T-helper 1 cell treated with Interleukin-12 subunit alpha and Interleukin-12 subunit beta and Interleukin-4 antibody, amounts not matched to agents 30 ng/mL and 1 ng/mL, for 36 hours (primary cell): Measurements from ENCODE around the gene HOXD12. TPM values are rescaled to one million over a fixed set of nuclear protein-coding genes. Genes with fewer than 3 reads are reported as not detected.

Experiments used
- intact Hi-C: fragments of 100-400 bp; cut with micrococcal nuclease; formaldehyde crosslinking; loops from one replicate; pipeline ENCODE4 v1.15.1; 2024
- total RNA-seq: library from RNA; stranded (reverse); gene quantifications from 2 replicates; pipeline ENCODE4 v1.2.3, GENCODE V29; 2022

Gene HOXD12
- total RNA-seq, 1 donor from 2014 or later: not detected

DNA sequence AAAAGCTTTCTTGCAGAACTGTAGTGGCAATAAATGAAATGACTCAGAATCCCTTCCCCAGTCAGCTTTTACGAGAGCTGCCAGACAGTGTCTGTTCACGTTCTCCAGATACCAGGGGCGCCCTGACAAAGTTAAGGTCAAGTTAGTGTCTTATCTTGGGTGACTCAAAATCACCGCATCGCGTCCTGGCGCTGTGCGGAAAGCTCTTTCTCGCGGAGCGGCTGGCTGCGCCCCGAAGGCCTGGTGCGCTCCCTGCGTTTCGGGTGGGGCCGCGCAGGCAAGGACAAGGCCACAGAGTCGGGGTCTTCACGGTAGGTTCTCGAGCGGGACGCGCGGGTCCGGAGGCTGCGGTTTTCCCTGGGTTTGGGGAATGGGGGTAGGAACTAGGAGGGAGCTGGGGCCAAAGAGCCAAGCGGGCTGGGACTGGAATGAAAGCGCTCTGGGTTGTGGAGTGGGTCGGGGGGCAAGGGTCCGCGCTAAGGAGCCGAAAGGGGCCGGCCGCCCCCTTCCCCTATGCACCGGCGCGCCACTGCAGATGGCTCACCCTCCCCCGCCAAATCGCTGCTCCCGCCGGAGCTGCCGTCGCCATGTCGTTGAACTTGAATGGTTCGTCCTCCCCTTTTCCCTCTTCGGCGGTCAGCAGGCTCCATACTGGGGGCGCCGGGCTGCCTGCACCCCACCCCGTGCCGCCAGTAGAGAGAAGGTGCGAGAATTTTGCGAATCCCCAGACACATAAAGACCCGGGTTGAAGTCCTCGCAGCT lies 4.9 kb downstream of the HOXD12 start:
- intact Hi-C loops: no loop called here

DNA sequence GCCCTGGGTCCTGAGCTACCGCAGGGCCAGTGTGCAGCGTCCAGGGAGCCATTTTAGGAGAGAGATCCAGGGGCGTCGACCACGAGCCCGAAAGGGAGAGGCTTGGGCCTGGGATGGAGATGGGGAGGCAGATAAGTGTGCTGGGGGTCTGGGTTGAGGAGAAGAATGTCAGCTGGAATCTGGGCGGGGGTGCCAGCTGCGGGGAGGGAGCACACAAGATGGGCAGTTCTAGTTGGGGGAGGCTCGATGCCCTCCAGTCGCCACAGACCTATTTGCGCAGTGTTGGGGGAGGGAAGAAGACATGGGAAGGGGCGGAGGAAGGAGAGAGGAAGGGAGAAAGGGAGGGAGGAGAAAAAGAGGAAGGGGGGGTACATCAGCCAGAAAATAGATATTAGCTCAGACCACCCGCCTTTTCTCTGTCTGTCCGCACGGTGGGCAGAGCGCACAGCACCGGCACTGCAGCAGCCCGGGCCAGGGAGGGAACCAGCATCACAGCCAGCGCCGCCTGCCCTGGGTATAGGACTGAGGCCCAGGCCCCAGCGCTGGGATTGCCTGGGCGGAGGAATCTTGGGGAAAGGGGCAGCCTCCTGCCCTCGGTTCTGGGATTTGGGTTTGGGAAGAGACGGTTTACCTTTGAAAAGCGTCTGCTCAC lies 5.6 kb downstream of the HOXD12 start:
- intact Hi-C loops: no loop called here

DNA sequence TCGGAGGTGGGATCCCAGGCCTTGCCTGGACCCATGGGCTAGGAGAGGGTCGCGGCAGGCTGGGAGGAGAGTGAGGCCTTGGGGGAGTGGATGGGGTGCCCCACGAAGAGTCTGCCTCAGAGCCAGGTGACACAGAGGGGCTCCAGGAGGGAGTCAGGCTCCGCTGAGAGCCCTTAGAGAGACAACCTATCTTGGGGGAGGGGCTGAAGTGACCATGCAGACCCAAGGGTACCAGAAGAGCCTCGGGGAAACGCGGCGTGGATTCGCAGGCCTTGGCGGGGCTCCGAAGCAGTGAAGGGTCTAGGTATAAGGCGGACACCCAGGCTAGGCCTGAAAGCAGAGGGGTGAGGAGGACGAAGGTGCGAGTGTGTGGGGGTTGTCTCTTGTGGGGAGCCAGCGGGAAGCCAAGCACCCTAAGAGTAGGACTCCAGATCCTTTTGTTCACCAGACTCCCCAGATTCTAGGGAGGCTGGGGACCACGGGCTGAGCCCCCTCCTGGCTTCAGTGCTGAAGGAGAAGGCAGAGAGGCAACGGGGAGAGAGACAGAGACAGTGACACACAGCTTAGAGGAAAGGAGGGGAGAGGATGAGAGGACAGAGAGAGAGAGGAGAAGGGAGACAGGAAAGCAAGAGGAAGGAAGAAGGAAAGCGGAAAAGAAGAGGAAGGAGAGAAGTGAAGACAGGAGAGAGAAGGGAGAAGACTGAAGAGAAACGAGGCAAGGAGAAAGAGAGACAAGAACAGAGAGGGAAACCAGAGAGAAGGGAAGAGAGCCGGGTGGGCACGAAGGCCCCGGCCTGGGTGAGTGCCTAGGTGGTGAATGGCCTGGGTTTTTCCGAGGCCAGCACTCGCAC lies 6.4 kb downstream of the HOXD12 start:
- intact Hi-C loops: no loop called here

DNA sequence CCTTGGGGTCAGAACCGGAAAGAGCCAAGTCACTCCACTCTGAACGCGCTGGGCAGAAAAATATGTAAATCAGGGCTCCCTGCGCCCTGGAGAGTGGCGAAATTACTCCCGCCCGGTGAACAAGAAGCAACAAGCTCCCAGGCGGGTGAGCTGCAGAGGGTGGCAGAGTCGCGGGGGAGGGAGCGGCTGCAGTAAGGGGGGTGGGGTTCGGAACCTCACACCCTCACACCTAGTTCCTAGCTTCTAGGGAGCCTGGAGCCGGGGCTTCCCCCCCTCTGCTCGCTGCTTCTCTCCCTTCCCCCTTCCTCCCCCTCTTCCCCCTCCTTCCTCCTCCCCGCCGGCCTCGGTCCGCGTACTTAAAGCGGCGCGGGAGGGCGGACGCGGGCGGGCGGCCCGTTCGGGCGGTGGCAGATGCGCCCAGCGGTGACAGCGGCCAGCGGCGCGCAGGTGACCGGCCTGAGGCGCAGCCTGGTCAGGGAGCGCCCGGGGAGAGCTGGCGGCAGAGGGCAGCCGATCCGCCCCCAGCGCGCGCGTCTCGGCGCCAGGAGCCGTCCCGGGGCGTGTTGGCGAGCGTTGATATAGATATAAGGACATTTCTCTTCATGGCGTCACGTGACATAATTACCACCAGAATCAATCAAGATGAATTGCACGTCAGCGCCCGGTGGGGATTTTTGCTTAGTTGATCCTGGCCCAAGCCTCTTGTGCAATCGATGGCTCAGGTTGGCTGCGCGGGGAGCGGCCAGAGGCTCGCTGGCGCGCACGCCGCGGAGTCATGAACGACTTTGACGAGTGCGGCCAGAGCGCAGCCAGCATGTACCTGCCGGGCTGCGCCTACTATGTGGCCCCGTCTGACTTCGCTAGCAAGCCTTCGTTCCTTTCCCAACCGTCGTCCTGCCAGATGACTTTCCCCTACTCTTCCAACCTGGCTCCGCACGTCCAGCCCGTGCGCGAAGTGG lies 7.3 kb downstream of the HOXD12 start, which contains the start of gene HOXD11:
HOXD11 (plus strand) TSS at position 700 of the 959 bp plus-strand sequence; CDS start at position 776, 76 bp downstream.
- intact Hi-C loops: no loop called here

DNA sequence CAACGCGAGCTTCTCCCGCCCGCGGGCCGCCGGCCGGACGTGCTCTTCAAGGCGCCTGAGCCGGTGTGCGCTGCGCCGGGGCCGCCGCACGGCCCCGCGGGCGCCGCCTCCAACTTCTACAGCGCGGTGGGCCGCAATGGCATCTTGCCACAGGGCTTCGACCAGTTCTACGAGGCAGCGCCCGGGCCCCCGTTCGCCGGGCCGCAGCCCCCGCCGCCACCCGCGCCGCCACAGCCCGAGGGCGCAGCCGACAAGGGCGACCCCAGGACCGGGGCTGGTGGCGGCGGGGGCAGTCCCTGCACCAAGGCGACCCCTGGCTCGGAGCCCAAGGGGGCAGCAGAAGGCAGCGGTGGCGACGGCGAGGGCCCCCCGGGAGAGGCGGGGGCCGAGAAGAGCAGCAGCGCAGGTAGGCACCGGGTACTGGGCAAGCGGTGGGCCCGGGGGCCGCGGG lies 8.2 kb downstream of the HOXD12 start:
- intact Hi-C loops: no loop called here

DNA sequence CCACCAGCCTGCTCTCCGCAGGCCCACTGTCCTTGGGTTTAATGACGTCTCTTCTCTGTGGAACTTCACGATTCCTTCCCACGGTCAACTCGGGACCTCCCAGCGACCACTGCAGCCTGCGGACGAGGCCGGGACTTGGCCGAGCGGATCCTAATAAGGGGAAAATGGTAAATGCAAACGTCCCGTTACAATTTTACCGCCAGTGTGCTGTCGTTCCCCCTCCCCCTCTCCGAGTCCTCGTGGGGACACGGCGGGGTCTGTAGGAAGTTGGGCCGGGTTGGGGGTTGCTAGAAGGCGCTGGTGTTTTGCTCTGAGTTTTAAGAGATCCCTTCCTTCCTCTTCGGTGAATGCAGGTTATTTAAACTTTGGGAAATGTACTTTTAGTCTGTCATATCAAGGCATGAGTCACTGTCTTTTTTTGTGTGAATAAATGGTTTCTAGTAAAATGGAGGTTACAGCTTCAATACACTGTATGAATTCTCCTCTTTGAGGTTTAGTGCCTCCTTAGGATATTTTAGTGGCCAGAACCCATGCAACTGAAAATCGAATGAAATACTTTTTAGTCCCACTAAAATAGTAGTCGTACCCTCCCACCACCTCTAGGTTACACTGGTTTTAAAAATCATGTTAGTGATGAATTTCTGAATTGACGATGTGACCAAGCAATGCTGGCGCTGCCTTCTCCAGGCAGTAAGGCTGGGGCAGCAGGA lies 9.8 kb downstream of the HOXD12 start:
- intact Hi-C loops: loop anchor here (1.0 kb wide), 2 partner anchors 10 to 52 kb away; no protein-coding TSS in a partner anchor

DNA sequence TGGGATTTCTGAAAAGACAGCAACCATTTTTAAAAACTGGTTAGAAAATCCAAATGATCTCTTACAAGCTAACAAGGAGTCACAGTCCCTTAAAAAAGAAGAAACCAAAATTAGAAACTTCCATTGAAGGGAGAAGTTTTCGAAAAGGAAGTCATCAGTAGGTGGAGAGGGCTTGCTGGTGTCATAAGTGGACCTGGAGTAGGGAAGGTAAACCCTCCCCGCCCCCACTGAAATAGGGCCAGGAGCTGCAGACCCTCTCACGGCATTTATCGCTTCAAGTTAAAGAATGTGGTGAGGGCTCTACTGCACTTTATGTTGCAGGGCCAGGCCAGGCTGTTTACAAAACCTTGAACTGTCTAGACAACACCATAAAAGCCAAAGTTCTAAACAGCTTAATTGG lies 10.4 kb downstream of the HOXD12 start:
- intact Hi-C loops: loop anchor here (1.0 to 2.0 kb wide), 4 partner anchors 9 to 51 kb away; no protein-coding TSS in a partner anchor

DNA sequence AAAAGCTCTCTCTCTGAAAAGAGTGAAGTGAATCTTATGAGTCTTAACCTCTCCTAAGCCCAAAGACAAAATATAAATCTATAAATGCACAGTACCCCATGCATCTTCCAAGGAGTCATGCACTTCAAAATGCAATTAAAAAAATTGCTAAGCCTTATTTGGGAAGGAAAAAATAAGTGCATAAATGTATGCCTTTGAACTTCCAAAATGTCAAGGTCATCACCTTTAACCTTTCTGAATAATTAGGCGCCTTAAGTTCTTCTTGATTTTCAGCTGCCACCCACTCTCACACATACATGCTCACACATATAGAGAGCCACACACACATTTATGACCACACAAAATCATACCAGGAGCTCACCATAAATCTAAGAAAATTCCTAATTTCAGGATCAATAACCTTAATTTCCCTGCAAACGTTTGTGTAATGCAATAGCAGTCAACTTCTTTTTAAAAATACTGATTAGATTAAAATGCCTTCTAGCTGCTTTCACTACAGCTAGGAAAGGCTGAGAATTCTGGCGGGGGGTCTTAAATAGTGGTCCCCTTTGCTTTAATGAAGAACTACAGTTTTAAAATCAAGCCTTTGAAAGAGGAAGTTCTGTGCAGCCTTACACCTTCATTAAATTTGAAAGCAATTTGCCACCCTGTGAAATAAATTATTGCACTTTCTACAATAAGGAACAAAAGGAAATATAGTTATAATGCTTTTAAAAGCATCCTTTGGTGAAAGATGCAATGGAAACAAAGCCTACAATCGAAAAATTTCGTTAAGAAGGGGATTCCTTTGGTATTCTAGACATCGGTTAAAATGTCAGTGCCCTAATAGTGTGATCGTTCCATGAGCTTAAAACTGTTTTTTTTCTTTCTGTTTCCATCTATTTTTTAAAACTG lies 11.1 kb downstream of the HOXD12 start:
- intact Hi-C loops: loop anchor here (2.0 kb wide), 2 partner anchors 22 to 32 kb away; no protein-coding TSS in a partner anchor

DNA sequence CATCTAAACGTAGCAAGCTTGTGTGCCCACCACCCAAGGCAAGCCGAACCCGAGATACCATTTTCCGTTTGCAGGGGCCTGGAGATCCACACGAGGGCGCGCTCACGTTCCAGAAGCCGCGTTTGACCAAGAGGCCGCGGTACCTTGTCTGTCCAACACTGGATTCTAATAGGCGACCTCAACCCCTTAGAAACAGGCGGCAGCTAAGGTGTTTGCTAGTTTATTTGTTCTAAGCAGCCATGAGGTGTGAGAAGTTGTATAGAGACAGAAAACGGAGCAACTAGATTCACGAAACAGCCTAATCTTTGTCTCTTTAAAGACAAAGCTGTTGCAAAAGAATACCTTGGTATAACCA lies 11.7 kb downstream of the HOXD12 start:
- intact Hi-C loops: loop anchor here (2.0 kb wide), 2 partner anchors 22 to 32 kb away; no protein-coding TSS in a partner anchor

DNA sequence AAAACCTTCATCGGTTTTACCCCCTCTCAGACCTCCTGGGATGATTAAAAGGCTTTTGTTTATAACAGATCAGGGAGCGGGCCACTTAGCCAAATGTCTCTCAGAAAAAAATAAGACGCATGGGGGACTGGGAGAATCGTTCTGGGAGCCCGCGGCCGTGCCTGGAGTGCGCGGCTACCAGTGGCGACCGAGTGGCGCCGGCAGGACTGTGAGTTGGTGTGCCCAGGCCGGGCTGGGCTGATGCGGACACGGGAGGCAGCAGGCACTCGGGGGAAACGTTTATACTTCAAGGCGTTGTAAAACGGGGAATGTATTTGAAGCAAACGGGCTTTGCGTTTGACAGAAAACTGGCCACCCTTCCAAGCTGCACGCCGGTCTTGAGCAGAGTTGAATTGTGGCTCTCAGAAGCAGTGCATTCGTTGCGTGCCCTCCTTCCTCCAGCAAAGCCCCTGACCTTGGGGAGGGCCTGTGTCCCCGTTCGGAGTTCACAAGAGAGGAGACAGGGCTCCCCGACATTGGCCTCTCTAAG lies 12.3 kb downstream of the HOXD12 start:
- intact Hi-C loops: loop anchor here (2.0 kb wide), 2 partner anchors 21 to 33 kb away; no protein-coding TSS in a partner anchor

DNA sequence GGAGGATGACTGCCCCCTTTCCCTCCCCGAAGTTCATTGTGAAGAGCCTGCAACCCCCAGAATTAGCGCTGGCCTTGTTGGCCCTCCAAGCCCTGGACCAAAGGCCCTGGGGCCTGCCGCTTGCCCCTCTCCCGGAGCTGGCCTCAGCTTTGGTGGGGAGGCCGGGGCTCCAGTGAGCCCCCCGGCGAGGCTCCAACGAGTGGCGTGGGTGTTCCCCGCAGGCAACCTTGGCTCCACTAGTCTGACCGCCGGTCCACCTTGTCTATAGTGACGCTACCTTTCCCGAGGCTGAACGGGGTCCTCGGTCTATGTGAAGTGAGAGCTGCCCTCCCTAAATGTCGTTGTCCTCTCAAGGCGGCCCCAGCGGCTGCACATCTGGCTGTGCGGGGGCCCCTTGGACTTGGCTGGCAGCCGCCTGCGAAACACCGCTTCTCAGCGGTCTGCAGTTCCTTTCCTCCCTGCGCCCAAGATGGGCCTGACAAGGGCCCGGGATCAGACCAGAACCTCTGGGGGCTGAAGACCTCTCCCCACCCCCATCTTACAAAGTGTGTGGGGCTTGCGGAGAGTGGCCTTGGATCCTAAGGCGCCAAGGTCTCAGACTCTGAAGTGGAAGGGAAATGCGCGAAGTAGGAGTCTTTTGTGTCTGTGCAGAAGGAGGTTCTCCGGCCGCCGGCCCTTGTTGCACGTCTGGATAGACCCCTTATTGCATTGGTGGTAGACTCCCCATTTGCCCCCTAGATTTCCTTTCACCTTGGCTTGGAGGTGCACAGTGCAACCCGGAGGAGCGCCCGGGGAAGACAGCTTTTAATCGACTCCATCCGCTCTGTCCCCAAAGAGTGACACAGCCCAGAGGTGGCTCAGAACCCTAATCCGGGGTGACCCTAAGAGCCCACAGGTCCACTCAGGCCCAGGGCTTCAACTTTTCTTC lies 13.0 kb downstream of the HOXD12 start:
- intact Hi-C loops: no loop called here

DNA sequence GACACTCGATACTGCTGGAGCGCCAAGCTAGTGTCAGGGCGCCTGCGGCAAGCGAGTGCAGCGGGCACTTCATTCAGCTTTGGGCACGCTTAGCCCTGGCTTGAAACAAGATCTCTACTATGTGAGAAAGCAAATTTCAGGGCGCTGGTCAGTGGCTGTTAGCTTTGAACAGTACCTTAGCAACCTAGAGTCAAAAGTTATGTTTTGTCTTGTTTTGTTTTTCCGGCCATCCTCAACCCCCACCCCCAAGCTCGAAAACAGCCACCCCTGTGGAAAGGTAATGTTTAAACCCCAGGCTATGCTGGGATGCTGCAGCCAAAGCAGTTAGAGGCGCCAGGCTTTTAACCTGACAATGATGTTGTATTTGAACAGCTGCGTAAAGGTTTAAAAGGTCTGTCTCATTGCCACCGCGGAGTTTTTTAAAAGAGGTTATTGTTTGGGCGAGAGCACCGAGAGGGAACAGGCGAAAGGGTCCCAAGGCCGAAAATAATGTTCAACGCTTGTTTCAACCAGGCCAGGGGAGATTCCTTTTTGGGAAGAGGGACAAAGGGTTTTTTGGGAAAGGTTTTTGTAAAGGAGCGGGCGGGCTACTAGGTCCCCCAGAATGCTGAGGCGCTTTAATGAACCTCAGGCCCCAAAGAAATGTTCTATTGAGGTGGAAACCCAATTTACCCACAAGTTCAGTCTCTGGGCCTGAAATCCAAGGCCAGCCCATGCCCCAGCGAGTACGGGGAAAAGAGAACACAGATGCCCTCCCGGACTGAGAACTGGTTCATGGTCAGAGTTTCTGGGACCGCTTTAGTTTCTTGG lies 14.7 kb downstream of the HOXD12 start:
- intact Hi-C loops: no loop called here

DNA sequence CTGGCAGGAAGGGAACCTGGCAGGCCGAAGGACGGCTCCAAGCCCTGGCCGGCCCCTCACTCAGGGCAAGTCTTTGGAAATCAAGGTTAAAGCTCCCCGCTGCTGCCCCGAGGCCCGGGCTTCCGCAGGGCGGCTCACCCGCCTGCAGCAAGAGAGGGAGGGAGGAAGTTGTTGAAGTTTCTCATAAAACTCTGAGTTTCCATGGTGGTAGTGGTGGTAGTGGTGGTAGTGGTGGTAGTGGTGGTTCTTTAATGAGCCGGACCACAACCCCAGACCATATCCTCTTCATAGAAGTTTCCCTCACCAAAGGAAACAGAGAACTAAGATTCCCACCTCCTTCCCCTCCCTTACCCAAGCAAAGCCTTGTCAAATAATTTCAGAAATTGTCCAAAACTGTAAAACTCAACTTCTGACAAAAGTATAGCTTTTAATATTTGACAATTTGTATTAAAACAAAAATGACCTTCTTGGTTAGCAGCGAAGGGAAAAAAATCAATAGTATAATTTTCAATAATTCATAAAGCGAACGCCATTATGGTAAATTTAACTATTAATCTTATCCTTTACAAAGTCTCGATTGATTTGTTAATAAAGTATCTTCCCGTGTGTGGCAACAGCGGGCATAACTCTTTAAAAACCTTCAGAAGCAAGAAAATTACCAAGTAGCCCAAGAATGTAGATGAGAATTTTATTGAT lies 15.5 kb downstream of the HOXD12 start:
- intact Hi-C loops: no loop called here

DNA sequence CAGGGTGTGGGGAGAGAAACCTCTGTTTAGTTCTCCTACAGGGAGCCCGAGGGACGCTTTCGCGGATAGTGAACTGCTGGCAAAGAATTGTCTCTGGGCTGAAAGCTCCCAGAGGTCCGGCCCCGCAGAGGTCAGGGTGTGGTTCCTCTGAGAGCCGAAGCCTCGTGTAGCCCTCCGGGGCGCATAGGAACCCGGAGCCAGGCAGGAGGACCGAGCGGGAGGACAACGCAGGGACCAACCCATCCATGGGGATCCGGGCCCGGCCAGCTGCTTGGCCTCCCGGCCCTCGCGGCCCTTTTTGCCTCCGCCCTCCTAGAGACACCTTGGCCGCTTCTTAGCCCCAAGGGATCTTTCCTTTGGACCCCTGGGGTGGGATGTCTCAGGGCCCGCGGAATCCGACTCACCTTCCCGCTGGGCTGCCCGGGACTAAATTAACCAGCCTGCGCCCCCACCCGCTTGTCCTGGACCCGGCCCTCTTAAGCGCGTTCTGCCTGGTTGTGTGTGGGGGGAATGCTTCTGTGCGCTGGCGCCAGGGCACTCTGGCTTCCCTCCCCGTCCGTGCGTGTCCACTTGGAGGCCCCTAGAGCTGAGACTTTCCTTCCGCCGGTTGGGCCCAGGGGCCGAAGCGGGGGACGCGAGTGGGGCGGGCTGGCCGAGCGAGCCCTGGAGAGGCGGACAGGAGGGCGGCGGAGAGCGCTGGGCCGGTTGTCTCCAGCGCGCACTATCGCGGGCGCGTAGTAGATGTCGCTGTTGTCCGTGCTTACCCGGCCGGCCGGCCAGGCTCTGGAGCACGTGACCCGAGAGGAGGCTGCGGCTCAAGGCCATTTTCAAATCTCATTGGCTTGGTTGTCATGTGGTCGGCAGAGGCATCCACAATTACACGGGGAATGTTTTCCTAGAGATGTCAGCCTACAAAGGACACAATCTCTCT lies 16.6 kb downstream of the HOXD12 start, which contains the start of gene HOXD10:
HOXD10 (plus strand) TSS at position 896 of the 931 bp plus-strand sequence. CDS start 56 bp downstream, outside the sequence.
- intact Hi-C loops: no loop called here
